ENCODE data around the gene RPL12.

- TF ChIP-seq POLR2A (IDR thresholded peaks at IDR 0.05) (no peak), EP300 (IDR thresholded peaks at IDR 0.05) (no peak), CTCF (IDR thresholded peaks at IDR 0.05) (no peak), POLR2AphosphoS5 (IDR thresholded peaks at IDR 0.05) (no peak)
Measured at GRCh38 chr9:127449332-127449966, 1.8 kb downstream of the RPL12 start.

Data from suprapubic skin (tissue), 4 donors.